NCI-H345 (cell line): ENCODE results near the gene BOD1L1.

Experiments used
- DNase-seq: peaks from one replicate; lab custom pipeline; 2025; lab: John Stamatoyannopoulos, UW

Gene BOD1L1

GRCh38 chr4:13555325-13555724 lies 72.2 kb downstream of the BOD1L1 start:
- DNase-seq = no peak

- DNase-seq = no peak
These were observed 74.4 kb downstream of the BOD1L1 start for GRCh38 chr4:13553081-13553480.

GRCh38 chr4:13548984-13549546 lies 78.5 kb downstream of the BOD1L1 start:
- peak; percentile 89 for DNase-seq

GRCh38 chr4:13548059-13548983 lies 79.2 kb downstream of the BOD1L1 start:
- peak; percentile 66 for DNase-seq

- DNase-seq = peak; percentile 86
These were observed 80.0 kb downstream of the BOD1L1 start for GRCh38 chr4:13547485-13548041.

- DNase-seq = peak; percentile 49
These were observed 80.5 kb downstream of the BOD1L1 start for GRCh38 chr4:13546941-13547484.

GRCh38 chr4:13546142-13546940 lies 81.2 kb downstream of the BOD1L1 start:
- peak; percentile 16 for DNase-seq

GRCh38 chr4:13545394-13545808 lies 82.1 kb downstream of the BOD1L1 start:
- DNase-seq = no peak

- DNase-seq = peak; percentile 92
These were observed 82.7 kb downstream of the BOD1L1 start for GRCh38 chr4:13544606-13545393.

- DNase-seq = peak; percentile 39
These were observed 83.5 kb downstream of the BOD1L1 start, which contains the start of gene NKX3-2 for GRCh38 chr4:13543839-13544605. TSS of gene NKX3-2 (minus strand) at chr4:13544508. CDS start at chr4:13544414, 94 bp downstream.

- DNase-seq = no peak
These were observed 84.3 kb downstream of the BOD1L1 start for GRCh38 chr4:13543032-13543838.

- DNase-seq = no peak
These were observed 84.9 kb downstream of the BOD1L1 start for GRCh38 chr4:13542577-13543031.

GRCh38 chr4:13541720-13542576 lies 85.6 kb downstream of the BOD1L1 start:
- no peak for DNase-seq

- no peak for DNase-seq
These were observed 86.3 kb downstream of the BOD1L1 start for GRCh38 chr4:13541176-13541604.

- no peak for DNase-seq
These were observed 86.9 kb downstream of the BOD1L1 start for GRCh38 chr4:13540446-13541175.

GRCh38 chr4:13539619-13540445 lies 87.7 kb downstream of the BOD1L1 start:
- DNase-seq = no peak
